Nephron progenitor cell (in vitro differentiated cells): Measurements from ENCODE around the gene EPHB1.

Experiments
- DNase-seq: peaks from one replicate; pipeline ENCODE4 v3.0.0; 2021
- H3K27ac Mint-ChIP-seq: 2 replicates; pipeline ENCODE4 v1.8.0; 2021; ENCODE audit warnings: mild to moderate bottlenecking, moderate library complexity, mixed read lengths
- H3K27me3 Mint-ChIP-seq: 2 replicates; pipeline ENCODE4 v1.8.0; 2021; ENCODE audit warnings: mild to moderate bottlenecking, low read depth, mixed read lengths; ENCODE audit not compliant: poor library complexity
- H3K36me3 Mint-ChIP-seq: 2 replicates; pipeline ENCODE4 v1.8.0; 2021; ENCODE audit warnings: low read depth, mixed read lengths
- H3K4me1 Mint-ChIP-seq: 2 replicates; pipeline ENCODE4 v1.8.0; 2021; ENCODE audit warnings: mixed read lengths
- H3K4me3 Mint-ChIP-seq: 2 replicates; pipeline ENCODE4 v1.8.0; 2021; ENCODE audit warnings: mild to moderate bottlenecking, moderate library complexity, mixed read lengths
- H3K9me3 Mint-ChIP-seq: 2 replicates; pipeline ENCODE4 v1.8.0; 2021; ENCODE audit warnings: mild to moderate bottlenecking, moderate library complexity, mixed read lengths
- TF ChIP-seq, protein P1 (sequence below): fragments of 200-600 bp; sonication (generic); IDR thresholded peaks from 2 replicates; pipeline ENCODE4 v1.5.0; 2021; ENCODE audit warnings: antibody characterized with exemption

EPHB1 gene

GRCh38 chr3:135258916-135259315 is 463.9 kb downstream of the EPHB1 start:
- Mint-ChIP-seq H3K4me3 (no peak overlapping the region), H3K9me3 (peaks cover 36% of the 10 kb centered on the region), H3K36me3 (peaks cover 35% of the 10 kb centered on the region), H3K27me3 (peaks cover 4% of the 10 kb centered on the region), H3K27ac (no peak overlapping the region), H3K4me1 (peaks cover 10% of the 10 kb centered on the region)
- TF ChIP-seq, protein P1, sequence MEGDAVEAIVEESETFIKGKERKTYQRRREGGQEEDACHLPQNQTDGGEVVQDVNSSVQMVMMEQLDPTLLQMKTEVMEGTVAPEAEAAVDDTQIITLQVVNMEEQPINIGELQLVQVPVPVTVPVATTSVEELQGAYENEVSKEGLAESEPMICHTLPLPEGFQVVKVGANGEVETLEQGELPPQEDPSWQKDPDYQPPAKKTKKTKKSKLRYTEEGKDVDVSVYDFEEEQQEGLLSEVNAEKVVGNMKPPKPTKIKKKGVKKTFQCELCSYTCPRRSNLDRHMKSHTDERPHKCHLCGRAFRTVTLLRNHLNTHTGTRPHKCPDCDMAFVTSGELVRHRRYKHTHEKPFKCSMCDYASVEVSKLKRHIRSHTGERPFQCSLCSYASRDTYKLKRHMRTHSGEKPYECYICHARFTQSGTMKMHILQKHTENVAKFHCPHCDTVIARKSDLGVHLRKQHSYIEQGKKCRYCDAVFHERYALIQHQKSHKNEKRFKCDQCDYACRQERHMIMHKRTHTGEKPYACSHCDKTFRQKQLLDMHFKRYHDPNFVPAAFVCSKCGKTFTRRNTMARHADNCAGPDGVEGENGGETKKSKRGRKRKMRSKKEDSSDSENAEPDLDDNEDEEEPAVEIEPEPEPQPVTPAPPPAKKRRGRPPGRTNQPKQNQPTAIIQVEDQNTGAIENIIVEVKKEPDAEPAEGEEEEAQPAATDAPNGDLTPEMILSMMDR: no peak
- DNase-seq: no peak

- TF ChIP-seq, protein P1: no peak
- H3K27me3 Mint-ChIP-seq: peaks cover 3% of the 10 kb centered on the region
- DNase-seq: no peak
- peaks cover 10% of the 10 kb centered on the region for H3K4me1 Mint-ChIP-seq
- peaks cover 32% of the 10 kb centered on the region for H3K36me3 Mint-ChIP-seq
- H3K27ac Mint-ChIP-seq: no peak overlapping the region
- H3K9me3 Mint-ChIP-seq: peaks cover 32% of the 10 kb centered on the region
- no peak overlapping the region for H3K4me3 Mint-ChIP-seq
These were observed 465.0 kb downstream of the EPHB1 start for GRCh38 chr3:135260025-135260424.

DNA sequence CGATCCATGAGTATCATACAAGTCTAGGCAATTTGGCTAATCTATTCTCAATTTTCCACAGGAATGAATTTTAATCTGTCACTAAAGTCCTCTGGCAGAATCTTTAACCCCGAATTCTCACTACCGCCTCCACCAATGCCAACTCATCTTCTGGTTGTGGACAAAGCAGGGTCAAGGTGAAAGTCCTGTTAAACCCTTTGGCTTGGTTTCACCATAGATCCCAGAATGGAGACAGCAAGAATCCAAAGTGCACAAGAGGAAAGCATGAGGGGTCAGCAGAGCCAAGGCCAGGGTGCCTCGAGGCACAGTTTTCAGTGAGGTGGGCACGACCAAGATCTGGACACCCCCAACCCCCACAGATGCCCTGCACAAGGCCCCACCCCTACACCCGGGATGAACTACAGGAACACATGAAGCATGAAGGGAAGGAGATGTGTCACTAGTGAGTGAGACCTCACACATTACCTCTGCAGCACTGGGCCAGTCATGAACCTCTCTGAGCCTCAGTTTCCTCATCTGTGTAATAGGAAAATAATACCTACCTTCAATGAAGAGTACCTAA is 466.2 kb downstream of the EPHB1 start:
- Mint-ChIP-seq H3K9me3 (peaks cover 22% of the 10 kb centered on the region), H3K4me3 (no peak overlapping the region), H3K36me3 (peaks cover 27% of the 10 kb centered on the region), H3K27ac (no peak overlapping the region), H3K4me1 (peaks cover 10% of the 10 kb centered on the region), H3K27me3 (peaks cover 3% of the 10 kb centered on the region)
- no peak for DNase-seq
- TF ChIP-seq, protein P1: no peak

GRCh38 chr3:135261916-135262315 is 466.9 kb downstream of the EPHB1 start:
- no peak overlapping the region for H3K27ac Mint-ChIP-seq

GRCh38 chr3:135262441-135262840 is 467.4 kb downstream of the EPHB1 start:
- Mint-ChIP-seq H3K4me1 (peaks cover 10% of the 10 kb centered on the region), H3K4me3 (no peak overlapping the region), H3K27ac (no peak overlapping the region), H3K36me3 (peaks cover 27% of the 10 kb centered on the region), H3K27me3 (peaks cover 7% of the 10 kb centered on the region), H3K9me3 (peaks cover 19% of the 10 kb centered on the region)
- TF ChIP-seq, protein P1: no peak
- DNase-seq: no peak

More at GRCh38 chr3:135261916-135262315, 466.9 kb downstream of the EPHB1 start:
- peaks cover 7% of the 10 kb centered on the region for H3K27me3 Mint-ChIP-seq
- no peak overlapping the region for H3K4me3 Mint-ChIP-seq
- peaks cover 10% of the 10 kb centered on the region for H3K4me1 Mint-ChIP-seq
- TF ChIP-seq, protein P1: no peak
- DNase-seq: no peak
- H3K9me3 Mint-ChIP-seq: peaks cover 19% of the 10 kb centered on the region
- H3K36me3 Mint-ChIP-seq: peaks cover 27% of the 10 kb centered on the region

DNA sequence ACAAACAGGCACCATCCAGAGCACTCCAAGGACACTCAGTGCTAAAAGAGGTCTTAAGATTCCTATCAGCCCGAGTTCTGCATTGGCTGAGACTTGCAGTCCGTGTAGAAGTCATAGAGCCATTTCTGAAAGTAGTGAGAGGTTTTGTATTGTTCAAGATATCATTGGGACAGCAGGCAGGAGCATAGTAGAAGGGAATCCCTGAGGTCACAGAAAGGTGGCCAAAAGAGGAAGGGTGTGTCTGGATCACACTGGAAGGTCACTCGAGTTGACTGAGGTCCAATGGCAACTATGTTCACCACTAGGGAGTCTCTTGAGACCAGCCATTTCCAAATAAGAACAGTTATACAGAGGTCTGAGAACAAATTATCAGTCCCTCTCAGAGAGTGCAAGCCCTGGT is 468.3 kb downstream of the EPHB1 start:
- Mint-ChIP-seq H3K27me3 (peaks cover 7% of the 10 kb centered on the region), H3K36me3 (peaks cover 24% of the 10 kb centered on the region), H3K27ac (no peak overlapping the region), H3K9me3 (peaks cover 14% of the 10 kb centered on the region), H3K4me1 (peaks cover 3% of the 10 kb centered on the region), H3K4me3 (no peak overlapping the region)
- DNase-seq: no peak
- TF ChIP-seq, protein P1: no peak
